Endodermal cell (in vitro differentiated cells): ENCODE results near the gene IPCEF1. TPM values are rescaled to one million over a fixed set of nuclear protein-coding genes. Genes with fewer than 3 reads are reported as not detected.

ENCODE experiments used
- DNase-seq: peaks from one replicate; pipeline ENCODE4 v3.0.0-alpha.2; 2017
- H3K27ac ChIP-seq: 2 replicates; pipeline ENCODE4 v1.5.1; 2013; ENCODE audit warnings: mild to moderate bottlenecking, low read depth, low read length, moderate library complexity
- H3K27me3 ChIP-seq: 2 replicates; pipeline ENCODE4 v1.6.1; 2013; ENCODE audit warnings: mild to moderate bottlenecking, low read length, moderate library complexity; ENCODE audit not compliant: insufficient read depth, control insufficient read depth, poor library complexity, severe bottlenecking
- H3K36me3 ChIP-seq: 2 replicates; pipeline ENCODE4 v1.7.0; 2013; ENCODE audit warnings: mild to moderate bottlenecking, low read length, moderate library complexity; ENCODE audit not compliant: control insufficient read depth, insufficient read depth
- H3K4me1 ChIP-seq: one replicate; pipeline ENCODE4 v1.7.0; 2013; ENCODE audit warnings: low read length; ENCODE audit not compliant: control insufficient read depth, insufficient read depth
- H3K4me3 ChIP-seq: 2 replicates; pipeline ENCODE4 v1.5.1; 2013; ENCODE audit warnings: mild to moderate bottlenecking, low read length, moderate library complexity
- H3K9ac ChIP-seq: 2 replicates; pipeline ENCODE4 v1.6.1; 2013; ENCODE audit warnings: mild to moderate bottlenecking, low read length, moderate library complexity; ENCODE audit not compliant: poor library complexity, severe bottlenecking; ENCODE audit errors: extremely low read depth
- H3K9me3 ChIP-seq: 2 replicates; pipeline ENCODE4 v1.6.1; 2013; ENCODE audit warnings: mild to moderate bottlenecking, low read length, moderate library complexity; ENCODE audit not compliant: control insufficient read depth
- H3K27ac Mint-ChIP-seq: 2 replicates; pipeline ENCODE4 v1.8.0; 2020; ENCODE audit warnings: mixed read lengths
- H3K27me3 Mint-ChIP-seq: 2 replicates; pipeline ENCODE4 v1.8.0; 2021; ENCODE audit warnings: mild to moderate bottlenecking, mixed read lengths; ENCODE audit not compliant: insufficient read depth
- H3K36me3 Mint-ChIP-seq: 2 replicates; pipeline ENCODE4 v1.8.0; 2020; ENCODE audit warnings: low read depth, mixed read lengths
- H3K4me1 Mint-ChIP-seq: 2 replicates; pipeline ENCODE4 v1.8.0; 2020; ENCODE audit warnings: mixed read lengths
- H3K4me3 Mint-ChIP-seq: 2 replicates; pipeline ENCODE4 v1.8.0; 2020; ENCODE audit warnings: mild to moderate bottlenecking, moderate library complexity, mixed read lengths
- H3K9me3 Mint-ChIP-seq: 2 replicates; pipeline ENCODE4 v1.8.0; 2020; ENCODE audit warnings: mild to moderate bottlenecking, mixed read lengths
- whole genome bisulfite sequencing, 2 experiments: methylation state at CpG; one replicate each; pipeline versions ENCODE4 v1.1.5 to v1.1.7; 2013; ENCODE audit warnings: missing lambda C conversion rate in 2 of 2, mixed read lengths in 1 of 2; ENCODE audit not compliant: insufficient coverage in 1 of 2, insufficient read length in 1 of 2; 5-methylcytosine and 5-hydroxymethylcytosine counted together
- total RNA-seq, 2 donors: library from RNA; stranded (reverse); fragmentation: NEBNext Ultra II Directional in 1 of 2; extraction: Animal tissue kit (Norgen Biotek cat#: 25700) in 1 of 2; gene quantifications; 2 replicates in 1 of 2; 3 replicates in 1 of 2; pipeline ENCODE4 v1.2.1, GENCODE V29; 2021
- TF ChIP-seq, protein P1 (sequence below): fragments of 200-600 bp; sonication (generic); conservative IDR thresholded peaks from 2 replicates; pipeline ENCODE4 v1.5.0; 2021; ENCODE audit warnings: antibody characterized with exemption, mild to moderate bottlenecking

IPCEF1 gene
- total RNA-seq, 2 donors from 2014 or later: 2.2 to 2.8 TPM

DNA sequence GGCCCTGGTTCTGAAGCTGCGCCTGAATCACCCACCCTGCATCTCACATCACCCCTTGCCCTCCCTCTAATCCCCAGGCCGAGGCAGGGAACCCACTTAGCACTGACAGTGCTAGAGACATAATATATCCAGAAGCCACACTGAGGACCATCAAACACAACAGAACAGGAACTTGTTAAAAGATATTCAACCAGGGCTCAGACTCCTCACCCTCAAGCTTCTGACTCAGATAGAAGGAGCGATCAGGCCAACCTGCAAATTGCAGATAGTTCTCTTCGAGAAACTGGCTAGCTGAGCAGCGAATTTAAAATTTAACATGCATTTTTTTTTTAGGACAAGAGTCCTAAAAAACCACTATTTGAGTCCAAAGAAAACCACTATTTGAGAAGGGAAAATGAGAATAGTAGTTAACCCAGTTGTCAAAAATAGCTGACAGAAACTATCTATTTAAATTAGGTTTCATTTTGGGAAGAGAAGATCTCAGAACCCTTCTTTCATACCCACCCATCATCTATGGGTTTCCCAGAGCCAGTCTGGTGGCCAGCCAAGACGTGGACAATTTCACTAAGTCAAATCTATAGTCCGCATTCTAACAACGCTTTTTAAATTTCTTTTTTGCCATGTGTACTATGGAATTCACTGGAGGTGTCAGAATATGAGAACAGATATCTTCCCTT is 222.0 kb downstream of the IPCEF1 start:
- no peaks in the 10 kb centered on the region for H3K4me1 ChIP-seq
- DNase-seq: no peak
- no peaks in the 10 kb centered on the region for H3K9me3 Mint-ChIP-seq
- no peak overlapping the region for H3K9ac ChIP-seq
- H3K27ac ChIP-seq: no peak overlapping the region
- H3K36me3 Mint-ChIP-seq: no peaks in the 10 kb centered on the region
- H3K4me1 Mint-ChIP-seq: no peaks in the 10 kb centered on the region
- no peak overlapping the region for H3K4me3 ChIP-seq
- H3K27me3 Mint-ChIP-seq: no peaks in the 10 kb centered on the region
- H3K9me3 ChIP-seq: no peaks in the 10 kb centered on the region
- no peak overlapping the region for H3K27ac Mint-ChIP-seq
- H3K36me3 ChIP-seq: no peaks in the 10 kb centered on the region
- H3K4me3 Mint-ChIP-seq: no peak overlapping the region
- no peaks in the 10 kb centered on the region for H3K27me3 ChIP-seq
- TF ChIP-seq, protein P1, sequence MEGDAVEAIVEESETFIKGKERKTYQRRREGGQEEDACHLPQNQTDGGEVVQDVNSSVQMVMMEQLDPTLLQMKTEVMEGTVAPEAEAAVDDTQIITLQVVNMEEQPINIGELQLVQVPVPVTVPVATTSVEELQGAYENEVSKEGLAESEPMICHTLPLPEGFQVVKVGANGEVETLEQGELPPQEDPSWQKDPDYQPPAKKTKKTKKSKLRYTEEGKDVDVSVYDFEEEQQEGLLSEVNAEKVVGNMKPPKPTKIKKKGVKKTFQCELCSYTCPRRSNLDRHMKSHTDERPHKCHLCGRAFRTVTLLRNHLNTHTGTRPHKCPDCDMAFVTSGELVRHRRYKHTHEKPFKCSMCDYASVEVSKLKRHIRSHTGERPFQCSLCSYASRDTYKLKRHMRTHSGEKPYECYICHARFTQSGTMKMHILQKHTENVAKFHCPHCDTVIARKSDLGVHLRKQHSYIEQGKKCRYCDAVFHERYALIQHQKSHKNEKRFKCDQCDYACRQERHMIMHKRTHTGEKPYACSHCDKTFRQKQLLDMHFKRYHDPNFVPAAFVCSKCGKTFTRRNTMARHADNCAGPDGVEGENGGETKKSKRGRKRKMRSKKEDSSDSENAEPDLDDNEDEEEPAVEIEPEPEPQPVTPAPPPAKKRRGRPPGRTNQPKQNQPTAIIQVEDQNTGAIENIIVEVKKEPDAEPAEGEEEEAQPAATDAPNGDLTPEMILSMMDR: no peak
- 90 to 94% methylated on average over 2 to 8 of the region's 8 CpGs for WGBS, 2 experiments

DNA sequence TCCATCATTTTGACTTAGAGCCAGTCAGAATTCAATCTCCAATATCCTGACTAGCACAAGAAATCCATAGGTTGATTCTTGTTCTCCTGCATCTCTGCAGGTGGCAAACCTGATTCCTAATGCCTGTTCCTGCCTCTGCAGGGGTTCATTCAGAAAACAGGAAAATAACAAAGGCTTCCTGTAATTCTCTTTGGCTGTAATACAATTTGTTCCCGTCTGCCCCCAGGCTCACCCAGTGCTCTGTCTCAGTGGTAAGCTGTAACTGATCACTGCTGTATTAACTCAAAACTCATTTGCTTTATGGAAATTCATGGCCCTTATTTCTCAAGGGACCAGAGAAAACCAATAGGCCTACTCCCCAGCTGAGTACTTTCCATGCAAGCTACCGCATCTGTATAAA is 228.9 kb downstream of the IPCEF1 start:
- Histone ChIP-seq H3K9ac (no peak overlapping the region), H3K27me3 (no peaks in the 10 kb centered on the region), H3K36me3 (no peaks in the 10 kb centered on the region), H3K4me3 (peak overlapping the region; percentile 8), H3K4me1 (peaks cover 2% of the 10 kb centered on the region), H3K9me3 (no peaks in the 10 kb centered on the region), H3K27ac (peak overlapping the region; percentile 66)
- WGBS, 2 experiments: 13 to 39% methylated on average over 1 to 2 of the region's 2 CpGs
- Mint-ChIP-seq H3K27me3 (no peaks in the 10 kb centered on the region), H3K4me3 (no peak overlapping the region), H3K4me1 (peaks cover 14% of the 10 kb centered on the region), H3K36me3 (no peaks in the 10 kb centered on the region), H3K27ac (no peak overlapping the region), H3K9me3 (peaks cover 2% of the 10 kb centered on the region)
- peak; percentile 61 for DNase-seq
- TF ChIP-seq, protein P1: no peak

DNA sequence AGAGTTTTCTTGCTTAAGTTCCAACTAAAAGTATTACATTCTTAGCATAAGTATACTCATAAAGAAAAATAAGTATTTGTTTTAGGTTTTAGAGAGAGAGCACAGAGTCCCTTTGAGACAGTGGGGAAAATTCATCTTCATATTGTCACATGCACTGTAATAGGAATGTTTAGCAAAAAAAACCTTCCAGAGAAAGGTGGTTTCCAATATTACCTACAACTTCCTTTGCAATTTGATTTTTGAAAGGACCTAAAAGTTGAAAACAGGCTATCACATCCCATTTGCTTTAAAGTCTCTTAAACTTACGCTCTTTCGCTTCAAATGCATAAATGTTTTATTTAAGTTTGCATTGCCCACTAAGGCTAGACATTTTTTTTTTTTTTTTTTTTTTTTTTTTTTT is 231.2 kb downstream of the IPCEF1 start:
- Histone ChIP-seq H3K4me1 (peaks cover 2% of the 10 kb centered on the region), H3K27ac (no peak overlapping the region), H3K4me3 (no peak overlapping the region), H3K9me3 (no peaks in the 10 kb centered on the region), H3K9ac (no peak overlapping the region), H3K27me3 (no peaks in the 10 kb centered on the region), H3K36me3 (no peaks in the 10 kb centered on the region)
- Mint-ChIP-seq H3K9me3 (peaks cover 6% of the 10 kb centered on the region), H3K36me3 (no peaks in the 10 kb centered on the region), H3K27me3 (no peaks in the 10 kb centered on the region), H3K27ac (no peak overlapping the region), H3K4me1 (peaks cover 14% of the 10 kb centered on the region), H3K4me3 (no peak overlapping the region)
- no peak for DNase-seq
- TF ChIP-seq, protein P1: no peak
- 100% methylated on average over 2 of the region's 2 CpGs; no CpG with 5 or more reads in 1 of the 2 experiments for WGBS, 2 experiments
